ENCODE data around the gene SELENON. TPM values are rescaled to one million over a fixed set of nuclear protein-coding genes. Genes with fewer than 3 reads are reported as not detected.

The SELENON gene
- total RNA-seq, 2 donors from 2014 or later: 29.6 to 33.2 TPM

Other genes starting within 250 kb of the SELENON start
- 1 to 10 TPM; 1.7 to 6.0 TPM for gene MAN1C1, start 183.4 kb upstream of the SELENON start, total RNA-seq
- gene MTFR1L, start 19.8 kb downstream of the SELENON start, total RNA-seq: 10 to 100 TPM; 42.1 to 59.4 TPM
- gene AUNIP, start 59.3 kb downstream of the SELENON start, total RNA-seq: under 1 TPM in 1 of 2 donors, not detected in 1; 0.98 TPM
- gene PAQR7, start 75.5 kb downstream of the SELENON start, total RNA-seq: 1 to 10 TPM; 2.3 to 3.3 TPM
- gene STMN1, start 106.2 kb downstream of the SELENON start, total RNA-seq: 10 to 100 TPM; 27.8 to 52.6 TPM
- 10 to 100 TPM; 49.2 to 51.9 TPM for gene PAFAH2, start 197.9 kb downstream of the SELENON start, total RNA-seq
- gene EXTL1, start 221.6 kb downstream of the SELENON start, total RNA-seq: under 1 TPM in 1 of 2 donors, not detected in 1; 0.11 TPM
- gene SLC30A2, start 245.9 kb downstream of the SELENON start, total RNA-seq: under 1 TPM in 1 of 2 donors, not detected in 1; 0.22 TPM